SK-N-SH (cell line): ENCODE data around the gene CUEDC2.

Experiments used
- EZH2phosphoT487 ChIP-seq: fragments of 200-600 bp; sonication (generic); IDR thresholded peaks from 2 replicates; pipeline ENCODE4 v1.6.1; 2017; ENCODE audit warnings: low read depth, mixed run types, mild to moderate bottlenecking, antibody characterized with exemption, moderate library complexity, borderline replicate concordance
- GATA2 ChIP-seq: sonication (generic); formaldehyde crosslinking; IDR thresholded peaks from 2 replicates; pipeline ENCODE4 v1.5.0; 2020; ENCODE audit warnings: mild to moderate bottlenecking, missing genetic modification reagents
- NFIC ChIP-seq: IDR thresholded peaks from 2 replicates; pipeline ENCODE4 v1.4.0; 2012; ENCODE audit warnings: borderline replicate concordance
- NRF1 ChIP-seq: IDR thresholded peaks from 2 replicates; pipeline ENCODE4 v1.6.1; 2012; ENCODE audit warnings: low read depth, mild to moderate bottlenecking, low read length
- POLR2AphosphoS5 ChIP-seq: IDR thresholded peaks from 2 replicates; pipeline ENCODE4 v1.6.1; 2012; ENCODE audit warnings: low read depth, low read length
- RCOR1 ChIP-seq: fragments of 150-350 bp; IDR thresholded peaks from 2 replicates; pipeline ENCODE4 v1.6.1; 2017; ENCODE audit warnings: antibody characterized with exemption, low read length
- SMC3 ChIP-seq: IDR thresholded peaks from 2 replicates; pipeline ENCODE4 v1.6.1; 2012; ENCODE audit warnings: low read depth, low read length, improper control_type of control experiment
- TAF1 ChIP-seq: IDR thresholded peaks from 2 replicates; pipeline ENCODE4 v1.6.1; 2012; ENCODE audit warnings: low read depth, mild to moderate bottlenecking, low read length, moderate library complexity, borderline replicate concordance
- YY1 ChIP-seq: IDR thresholded peaks from 2 replicates; pipeline ENCODE4 v1.4.0; 2012; ENCODE audit warnings: low read depth, mild to moderate bottlenecking
- TF ChIP-seq, protein P1 (sequence below): fragments of 200-600 bp; sonication (generic); IDR thresholded peaks from 2 replicates; pipeline ENCODE4 v1.6.1; 2017; ENCODE audit warnings: antibody characterized with exemption, mild to moderate bottlenecking, moderate library complexity
- TF ChIP-seq, protein P2 (sequence below): IDR thresholded peaks from 2 replicates; pipeline ENCODE4 v1.4.0; 2012; ENCODE audit warnings: low read depth, borderline replicate concordance
- TF ChIP-seq, protein P3 (sequence below): IDR thresholded peaks from 2 replicates; pipeline ENCODE4 v1.4.0; 2012; ENCODE audit warnings: low read depth

DNA sequence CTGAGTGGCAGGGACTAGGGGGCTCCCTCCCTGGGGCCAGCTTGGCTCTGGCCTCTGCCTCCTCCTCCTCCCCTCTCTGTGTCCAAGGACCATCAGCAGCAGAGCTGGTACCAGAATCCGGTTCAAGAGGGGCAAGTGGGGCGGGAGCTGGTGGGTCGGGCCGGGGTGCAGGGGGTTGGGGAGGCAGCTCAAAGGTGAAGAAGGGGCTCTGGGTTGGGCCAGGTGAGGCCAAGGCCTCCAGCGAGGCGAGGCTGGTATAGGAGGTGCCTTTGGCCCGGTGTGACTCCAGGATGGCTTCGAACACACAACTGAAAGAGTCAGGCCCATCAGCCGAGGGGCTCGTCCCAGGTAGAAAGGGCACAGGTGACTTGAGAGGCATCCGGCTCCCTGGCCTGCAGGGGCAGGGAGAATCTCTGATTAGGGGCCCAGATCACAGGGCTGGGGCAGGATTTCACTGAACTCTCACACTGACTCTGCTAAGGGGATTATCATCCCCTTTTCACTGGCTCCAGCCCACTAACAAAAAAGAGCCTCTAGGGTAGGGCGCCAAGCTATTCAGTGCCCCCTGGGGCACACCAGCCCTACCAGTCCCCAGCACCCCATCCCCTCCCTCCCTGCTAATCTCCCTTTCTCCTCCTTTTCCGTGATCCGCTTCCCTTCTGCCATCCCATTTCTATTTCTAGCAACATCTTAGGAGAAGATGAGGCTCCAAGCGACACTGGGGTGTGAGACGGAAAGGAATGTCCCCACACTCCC, 18.4 kb downstream of the CUEDC2 start:
- TF ChIP-seq, protein P1, sequence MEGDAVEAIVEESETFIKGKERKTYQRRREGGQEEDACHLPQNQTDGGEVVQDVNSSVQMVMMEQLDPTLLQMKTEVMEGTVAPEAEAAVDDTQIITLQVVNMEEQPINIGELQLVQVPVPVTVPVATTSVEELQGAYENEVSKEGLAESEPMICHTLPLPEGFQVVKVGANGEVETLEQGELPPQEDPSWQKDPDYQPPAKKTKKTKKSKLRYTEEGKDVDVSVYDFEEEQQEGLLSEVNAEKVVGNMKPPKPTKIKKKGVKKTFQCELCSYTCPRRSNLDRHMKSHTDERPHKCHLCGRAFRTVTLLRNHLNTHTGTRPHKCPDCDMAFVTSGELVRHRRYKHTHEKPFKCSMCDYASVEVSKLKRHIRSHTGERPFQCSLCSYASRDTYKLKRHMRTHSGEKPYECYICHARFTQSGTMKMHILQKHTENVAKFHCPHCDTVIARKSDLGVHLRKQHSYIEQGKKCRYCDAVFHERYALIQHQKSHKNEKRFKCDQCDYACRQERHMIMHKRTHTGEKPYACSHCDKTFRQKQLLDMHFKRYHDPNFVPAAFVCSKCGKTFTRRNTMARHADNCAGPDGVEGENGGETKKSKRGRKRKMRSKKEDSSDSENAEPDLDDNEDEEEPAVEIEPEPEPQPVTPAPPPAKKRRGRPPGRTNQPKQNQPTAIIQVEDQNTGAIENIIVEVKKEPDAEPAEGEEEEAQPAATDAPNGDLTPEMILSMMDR: no peak
- TF ChIP-seq GATA2 (no peak), YY1 (no peak), POLR2AphosphoS5 (no peak), EZH2phosphoT487 (no peak), NRF1 (no peak), SMC3 (no peak), NFIC (no peak), TAF1 (no peak), RCOR1 (no peak)
- TF ChIP-seq, protein P2, sequence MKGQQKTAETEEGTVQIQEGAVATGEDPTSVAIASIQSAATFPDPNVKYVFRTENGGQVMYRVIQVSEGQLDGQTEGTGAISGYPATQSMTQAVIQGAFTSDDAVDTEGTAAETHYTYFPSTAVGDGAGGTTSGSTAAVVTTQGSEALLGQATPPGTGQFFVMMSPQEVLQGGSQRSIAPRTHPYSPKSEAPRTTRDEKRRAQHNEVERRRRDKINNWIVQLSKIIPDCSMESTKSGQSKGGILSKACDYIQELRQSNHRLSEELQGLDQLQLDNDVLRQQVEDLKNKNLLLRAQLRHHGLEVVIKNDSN: no peak
- TF ChIP-seq, protein P3, sequence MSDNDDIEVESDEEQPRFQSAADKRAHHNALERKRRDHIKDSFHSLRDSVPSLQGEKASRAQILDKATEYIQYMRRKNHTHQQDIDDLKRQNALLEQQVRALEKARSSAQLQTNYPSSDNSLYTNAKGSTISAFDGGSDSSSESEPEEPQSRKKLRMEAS: no peak
